ENCODE measurements around the gene USP11. TPM values are rescaled to one million over a fixed set of nuclear protein-coding genes. Genes with fewer than 3 reads are reported as not detected.
"Not testable (repeated sequence)": the region's sequence is repeated elsewhere in the genome, so short reads cannot be mapped to it uniquely, and the experiment has no call there.

USP11 gene
- total and polyA plus RNA-seq, 2 experiments from 2014 or later = 120 to 337 TPM

DNA sequence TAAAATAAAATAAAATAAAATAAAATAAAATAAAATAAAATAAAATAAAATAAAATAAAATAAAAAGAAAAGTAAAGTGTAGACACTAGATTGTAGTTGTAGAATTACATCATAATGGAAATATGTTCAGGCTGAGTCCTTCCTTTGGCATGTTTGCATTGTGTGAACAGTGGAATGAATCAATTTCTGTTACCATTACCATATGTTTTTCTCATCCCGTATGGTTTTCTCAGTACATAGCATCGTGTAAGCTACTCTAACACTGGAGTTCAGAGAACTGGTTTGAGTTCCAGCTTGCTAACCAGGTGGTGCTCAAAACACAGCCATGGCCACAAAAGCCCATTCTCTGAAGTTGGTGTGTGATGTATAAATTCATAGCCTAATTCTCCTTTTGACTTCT is 45.9 kb downstream of the USP11 start:
- no peaks in the 10 kb centered on the region for H3K4me1 ChIP-seq (ENCODE audit: low read depth)
- H3K27me3 ChIP-seq = no peaks in the 10 kb centered on the region
- H3K27ac ChIP-seq = no peak overlapping the region
- DNase-seq (ENCODE audit: low read depth in 1 of 2, low spot score in 1 of 2) = no peak
- H3K9me3 ChIP-seq (ENCODE audit: low read depth) = no peaks in the 10 kb centered on the region
- no peaks in the 10 kb centered on the region for H3K36me3 ChIP-seq
- TF ChIP-seq, protein P1, sequence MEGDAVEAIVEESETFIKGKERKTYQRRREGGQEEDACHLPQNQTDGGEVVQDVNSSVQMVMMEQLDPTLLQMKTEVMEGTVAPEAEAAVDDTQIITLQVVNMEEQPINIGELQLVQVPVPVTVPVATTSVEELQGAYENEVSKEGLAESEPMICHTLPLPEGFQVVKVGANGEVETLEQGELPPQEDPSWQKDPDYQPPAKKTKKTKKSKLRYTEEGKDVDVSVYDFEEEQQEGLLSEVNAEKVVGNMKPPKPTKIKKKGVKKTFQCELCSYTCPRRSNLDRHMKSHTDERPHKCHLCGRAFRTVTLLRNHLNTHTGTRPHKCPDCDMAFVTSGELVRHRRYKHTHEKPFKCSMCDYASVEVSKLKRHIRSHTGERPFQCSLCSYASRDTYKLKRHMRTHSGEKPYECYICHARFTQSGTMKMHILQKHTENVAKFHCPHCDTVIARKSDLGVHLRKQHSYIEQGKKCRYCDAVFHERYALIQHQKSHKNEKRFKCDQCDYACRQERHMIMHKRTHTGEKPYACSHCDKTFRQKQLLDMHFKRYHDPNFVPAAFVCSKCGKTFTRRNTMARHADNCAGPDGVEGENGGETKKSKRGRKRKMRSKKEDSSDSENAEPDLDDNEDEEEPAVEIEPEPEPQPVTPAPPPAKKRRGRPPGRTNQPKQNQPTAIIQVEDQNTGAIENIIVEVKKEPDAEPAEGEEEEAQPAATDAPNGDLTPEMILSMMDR (IDR thresholded peaks at IDR 0.05; ENCODE audit: low read depth, low read length) = no peak
- no peak overlapping the region for H3K4me3 ChIP-seq

DNA sequence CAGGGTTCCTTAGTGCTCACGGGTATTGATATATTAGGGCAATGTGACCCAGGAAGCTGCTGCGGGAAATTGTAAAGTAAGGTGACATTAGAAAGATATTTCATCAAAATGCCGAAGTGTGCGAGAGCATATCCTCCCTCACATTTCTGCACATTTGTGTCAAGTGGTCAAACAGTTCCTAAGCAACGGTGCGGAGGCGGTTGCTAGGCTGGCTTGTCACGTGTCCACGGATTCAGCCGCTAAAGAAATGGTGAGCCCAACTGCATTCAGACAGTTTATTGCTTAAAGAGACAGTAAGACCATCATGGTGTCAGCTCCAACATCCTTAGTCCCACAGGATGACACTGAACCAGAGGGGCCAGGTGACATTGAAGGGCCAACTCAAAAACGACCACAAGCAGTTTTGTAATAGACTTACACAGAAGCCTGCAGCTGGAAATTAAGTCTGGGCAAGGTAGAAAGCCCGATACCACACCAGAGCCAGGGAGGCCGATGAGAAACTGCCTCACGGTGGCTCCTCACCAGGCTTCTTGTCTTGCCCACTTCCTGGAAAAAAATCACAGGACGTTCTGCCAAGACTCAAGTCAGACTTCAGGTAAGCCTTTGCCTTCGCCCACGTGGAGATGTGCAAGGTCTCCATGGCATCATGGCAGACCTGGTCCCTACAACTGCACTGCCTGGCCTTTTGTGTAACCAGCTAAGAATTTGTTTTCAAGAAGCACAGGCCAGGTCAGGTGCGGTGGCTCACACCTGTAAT is 50.4 kb downstream of the USP11 start:
- H3K27ac ChIP-seq = no peak overlapping the region
- TF ChIP-seq, protein P1 (IDR thresholded peaks at IDR 0.05; ENCODE audit: low read depth, low read length) = no peak
- H3K27me3 ChIP-seq = no peaks in the 10 kb centered on the region
- no peaks in the 10 kb centered on the region for H3K9me3 ChIP-seq (ENCODE audit: low read depth)
- no peaks in the 10 kb centered on the region for H3K4me1 ChIP-seq (ENCODE audit: low read depth)
- DNase-seq (ENCODE audit: low read depth in 1 of 2, low spot score in 1 of 2) = peak in 1 of 2 donors; percentile 75
- H3K4me3 ChIP-seq = no peak overlapping the region
- no peaks in the 10 kb centered on the region for H3K36me3 ChIP-seq

DNA sequence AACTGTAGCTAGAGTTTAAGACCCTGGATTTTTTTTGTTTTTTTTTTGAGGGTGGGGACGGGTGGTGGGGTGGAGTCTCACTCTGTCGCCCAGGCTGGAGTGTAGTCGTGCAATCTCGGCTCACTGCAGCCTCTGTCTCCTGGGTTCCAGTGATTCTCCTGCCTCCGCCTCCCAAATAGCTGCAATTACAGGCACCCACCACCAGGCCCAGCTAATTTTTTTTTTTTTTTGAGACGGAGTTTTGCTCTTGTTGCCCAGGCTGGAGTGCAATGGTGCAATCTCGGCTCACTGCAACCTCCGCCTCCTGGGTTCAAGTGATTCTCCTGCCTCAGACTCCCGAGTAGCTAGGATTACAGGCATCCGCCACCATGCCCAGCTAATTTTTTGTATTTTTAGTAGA is 51.8 kb downstream of the USP11 start:
- not testable (repeated sequence) for H3K27me3 ChIP-seq; DNase-seq (ENCODE audit: low read depth in 1 of 2, low spot score in 1 of 2); H3K36me3 ChIP-seq

DNA sequence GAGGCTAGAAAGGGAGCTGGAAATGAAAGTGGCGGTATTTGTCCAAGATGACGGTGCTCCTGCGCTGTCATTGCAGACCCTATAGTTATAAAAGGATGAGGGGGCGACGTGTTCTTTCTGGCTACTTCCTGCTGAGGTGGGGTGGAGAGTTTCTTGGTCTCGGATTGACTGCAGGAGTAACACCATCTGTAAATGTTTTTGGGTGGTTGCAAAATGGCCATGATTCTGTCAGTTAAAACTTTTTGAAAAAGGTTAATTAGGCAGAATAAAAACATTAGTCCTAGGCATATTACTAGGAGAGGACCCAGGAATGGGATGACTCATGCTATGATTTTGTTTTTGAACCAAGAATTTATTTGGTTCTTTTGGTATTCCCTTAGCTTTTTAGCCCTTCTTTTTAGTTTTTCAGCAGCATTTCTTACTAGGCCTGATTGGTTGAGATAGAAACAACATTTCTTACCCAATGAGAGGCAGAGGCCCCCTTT is 53.1 kb downstream of the USP11 start:
- Histone ChIP-seq H3K9me3 (ENCODE audit: low read depth) (no peaks in the 10 kb centered on the region), H3K4me3 (no peak overlapping the region), H3K27ac (no peak overlapping the region), H3K27me3 (no peaks in the 10 kb centered on the region), H3K4me1 (ENCODE audit: low read depth) (no peaks in the 10 kb centered on the region), H3K36me3 (no peaks in the 10 kb centered on the region)
- TF ChIP-seq, protein P1 (IDR thresholded peaks at IDR 0.05; ENCODE audit: low read depth, low read length) = no peak
- no peak for DNase-seq (ENCODE audit: low read depth in 1 of 2, low spot score in 1 of 2)

More for the DNA sequence above, 51.8 kb downstream of the USP11 start:
- not testable (repeated sequence) for H3K9me3 ChIP-seq (ENCODE audit: low read depth); H3K4me3 ChIP-seq; H3K4me1 ChIP-seq (ENCODE audit: low read depth); H3K27ac ChIP-seq
- TF ChIP-seq, protein P1 (IDR thresholded peaks at IDR 0.05; ENCODE audit: low read depth, low read length) = peak; percentile 2

DNA sequence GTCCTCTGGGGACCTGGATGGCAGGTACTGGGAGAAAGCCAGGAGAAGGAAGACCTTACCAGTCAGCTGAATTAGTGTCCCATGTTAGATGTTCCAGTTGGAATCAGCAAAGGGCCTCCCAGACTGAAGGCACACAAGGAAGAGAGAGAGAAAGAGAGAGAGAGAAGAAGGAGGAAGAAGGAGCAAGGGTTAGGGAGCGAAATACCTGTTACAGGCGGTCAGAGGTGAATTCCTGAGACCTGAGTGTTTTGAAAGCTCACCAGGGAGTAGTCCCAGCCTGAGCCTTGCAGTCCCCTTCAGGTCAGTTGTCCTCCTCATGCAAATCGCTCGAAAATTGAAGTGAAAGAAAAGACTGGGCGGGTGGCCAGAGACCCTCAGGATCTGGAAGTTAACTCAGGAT is 60.3 kb downstream of the USP11 start:
- no peaks in the 10 kb centered on the region for H3K36me3 ChIP-seq
- H3K27ac ChIP-seq = no peak overlapping the region
- H3K9me3 ChIP-seq (ENCODE audit: low read depth) = no peaks in the 10 kb centered on the region
- TF ChIP-seq, protein P1 (IDR thresholded peaks at IDR 0.05; ENCODE audit: low read depth, low read length) = no peak
- H3K4me3 ChIP-seq = no peak overlapping the region
- H3K27me3 ChIP-seq = no peaks in the 10 kb centered on the region
- H3K4me1 ChIP-seq (ENCODE audit: low read depth) = no peaks in the 10 kb centered on the region
- DNase-seq (ENCODE audit: low read depth in 1 of 2, low spot score in 1 of 2) = no peak
